ENCODE results near the gene RBBP7. TPM values are rescaled to one million over a fixed set of nuclear protein-coding genes. Genes with fewer than 3 reads are reported as not detected.
A peak's percentile ranks its signal among the peaks of the same experiment; 100 is the strongest.

RBBP7 gene
- total and polyA plus RNA-seq, 2 of the 8 experiments (the other 6 are each of a cell fraction or from before 2014, with no cell fraction given), result 107 to 138 TPM

- Histone ChIP-seq H3K27me3 (replicated peaks in 1 of 4; ENCODE audit: control insufficient read depth in 3 of 4, extremely low read depth in 1 of 4, insufficient read depth in 3 of 4, low read length in 3 of 4) (no peaks in the 10 kb centered on the region), H2BK5ac (ENCODE audit: low read depth, low read length) (no peak overlapping the region), H3K36me3 (ENCODE audit: control insufficient read depth in 2 of 4, insufficient read depth in 4 of 4, low read length in 3 of 4) (peaks cover 2 to 35% (median 15%) of the 10 kb centered on the region in 4 experiments; a peak in 7 of 8 replicates), H4K91ac (replicated peaks; ENCODE audit: insufficient read length, low read length) (no peak overlapping the region), H3K4me1 (replicated peaks in 1 of 4; ENCODE audit: control insufficient read depth in 3 of 4, insufficient read depth in 4 of 4, low read length in 3 of 4) (peaks cover 0 to 2% (median 0%) of the 10 kb centered on the region in 4 experiments; a peak in 1 of 7 replicates), H3K4me2 (ENCODE audit: insufficient read depth in 1 of 2, low read depth in 2 of 2, low read length in 2 of 2) (no peak overlapping the region), H3K4me3 (ENCODE audit: extremely low read depth in 1 of 4, insufficient read depth in 2 of 4, low read depth in 3 of 4, low read length in 4 of 4) (no peak overlapping the region), H4K20me1 (replicated peaks in 1 of 2; ENCODE audit: control insufficient read depth in 1 of 2, insufficient read depth in 2 of 2, low read length in 2 of 2) (peaks cover 0 to 2% of the 10 kb centered on the region in 2 experiments), H3K23me2 (ENCODE audit: low read depth, low read length) (no peaks in the 10 kb centered on the region; the same call in 1 of the 2 replicates), H3K23ac (ENCODE audit: insufficient read length) (no peak overlapping the region), H3K4ac (replicated peaks; ENCODE audit: insufficient read length, low read depth, low read length) (no peak overlapping the region), H2BK15ac (ENCODE audit: low read length) (no peak overlapping the region), H3K27ac (ENCODE audit: low read depth, low read length) (no peak overlapping the region), H2BK120ac (replicated peaks; ENCODE audit: low read depth, low read length) (no peak overlapping the region), H3K56ac (replicated peaks; ENCODE audit: insufficient read length, low read depth, low read length) (no peak overlapping the region), H4K8ac (ENCODE audit: extremely low read depth, insufficient read depth, low read length) (no peak overlapping the region), H4K5ac (ENCODE audit: insufficient read length, low read depth, low read length) (no peak overlapping the region), H3K79me2 (ENCODE audit: control insufficient read depth in 1 of 2, insufficient read depth in 2 of 2, low read length in 2 of 2) (no peaks in the 10 kb centered on the region), H2BK20ac (ENCODE audit: low read length) (no peak overlapping the region), H3K9ac (replicated peaks in 1 of 4; ENCODE audit: extremely low read depth in 1 of 4, low read depth in 3 of 4, low read length in 3 of 4) (no peak overlapping the region), H2AFZ (ENCODE audit: low read length) (no peak overlapping the region), H2BK12ac (ENCODE audit: low read depth, low read length) (no peak overlapping the region), H3K18ac (ENCODE audit: extremely low read depth, low read length) (no peak overlapping the region), H3K79me1 (ENCODE audit: low read depth, low read length) (no peaks in the 10 kb centered on the region), H2AK5ac (ENCODE audit: low read depth, low read length) (no peak overlapping the region), H3K9me3 (ENCODE audit: insufficient read depth in 2 of 2, low read depth in 1 of 2, low read length in 1 of 2) (no peaks in the 10 kb centered on the region), H3K14ac (ENCODE audit: insufficient read length) (no peak overlapping the region)
- TF ChIP-seq BACH1 (IDR thresholded peaks at IDR 0.05; ENCODE audit: low read length) (peak; percentile 93), RAD21 (IDR thresholded peaks at IDR 0.05 in 1 of 2, conservative IDR thresholded peaks at IDR 0.05 in 1 of 2; ENCODE audit: low read depth in 2 of 2, low read length in 2 of 2) (peak; percentile 29 to 48; a peak in 3 of 4 replicates), MAFK (IDR thresholded peaks at IDR 0.05; ENCODE audit: low read depth, low read length) (peak; percentile 82), CTCF (IDR thresholded peaks at IDR 0.05; ENCODE audit: control extremely low read depth in 1 of 3, insufficient read depth in 1 of 3, low read depth in 1 of 3, low read length in 3 of 3) (peak in 1 of 3 experiments; percentile 28; a peak in 2 of 4 replicates), ASH2L (IDR thresholded peaks at IDR 0.05; ENCODE audit: low read length) (no peak)
- no peak for DNase-seq (ENCODE audit: low read depth in 1 of 2, low spot score in 2 of 2)
- 83% methylated on average over 3 of the region's 3 CpGs; no CpG with 5 or more reads in 1 of the 2 experiments for WGBS, 2 experiments (ENCODE audit: extremely low coverage in 1 of 2, insufficient coverage in 1 of 2, insufficient read length in 1 of 2, insufficient replicate concordance in 2 of 2, low coverage in 1 of 2, low lambda C conversion rate in 2 of 2, missing lambda C conversion rate in 1 of 2)
- ChIA-PET POLR2A (ENCODE audit: partially characterized antibody) (interaction anchor here (0.7 kb wide), 1 partner anchor 55 kb away, joined by 3 read pairs; no protein-coding TSS in a partner anchor), CTCF (ENCODE audit: partially characterized antibody) (interaction anchor here (0.6 to 2.9 kb wide), 11 partner anchors 12 to 256 kb away, joined by 3 to 19 read pairs (median 4); no protein-coding TSS in a partner anchor)
- FAIRE-seq, result peak; percentile 55
Observed at GRCh38 chrX:16826207-16826606, 44.0 kb downstream of the RBBP7 start.

Measured in H1 (cell line).